Measurements from ENCODE around the gene ZNF618.

ZNF618 gene

DNA sequence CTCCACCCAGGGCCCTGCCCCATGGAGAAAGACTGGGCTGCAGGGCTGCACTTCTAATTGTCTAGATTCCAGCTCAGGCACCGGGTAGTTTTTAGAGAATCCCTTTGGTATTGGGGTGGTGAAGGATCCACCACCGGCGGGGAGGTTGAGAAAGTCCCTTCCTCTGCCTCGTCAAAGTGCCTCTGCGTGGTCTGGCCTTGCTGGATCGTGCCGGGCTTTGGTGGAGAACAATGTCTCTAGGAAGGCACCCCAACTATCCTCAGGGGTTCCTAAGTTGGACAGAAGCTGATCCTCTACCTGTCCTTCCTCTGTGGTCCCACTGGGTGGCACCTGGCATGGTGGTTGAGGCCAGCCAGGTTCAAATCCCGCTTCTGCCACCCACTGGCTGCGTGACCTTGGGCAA lies 209.3 kb downstream of the ZNF618 start:
- H3K4me3 ChIP-seq (ENCODE audit: severe bottlenecking) = no peak overlapping the region
- no peaks in the 10 kb centered on the region for H3K4me1 ChIP-seq (ENCODE audit: insufficient read depth, poor library complexity, severe bottlenecking)
- TF ChIP-seq, protein P1, sequence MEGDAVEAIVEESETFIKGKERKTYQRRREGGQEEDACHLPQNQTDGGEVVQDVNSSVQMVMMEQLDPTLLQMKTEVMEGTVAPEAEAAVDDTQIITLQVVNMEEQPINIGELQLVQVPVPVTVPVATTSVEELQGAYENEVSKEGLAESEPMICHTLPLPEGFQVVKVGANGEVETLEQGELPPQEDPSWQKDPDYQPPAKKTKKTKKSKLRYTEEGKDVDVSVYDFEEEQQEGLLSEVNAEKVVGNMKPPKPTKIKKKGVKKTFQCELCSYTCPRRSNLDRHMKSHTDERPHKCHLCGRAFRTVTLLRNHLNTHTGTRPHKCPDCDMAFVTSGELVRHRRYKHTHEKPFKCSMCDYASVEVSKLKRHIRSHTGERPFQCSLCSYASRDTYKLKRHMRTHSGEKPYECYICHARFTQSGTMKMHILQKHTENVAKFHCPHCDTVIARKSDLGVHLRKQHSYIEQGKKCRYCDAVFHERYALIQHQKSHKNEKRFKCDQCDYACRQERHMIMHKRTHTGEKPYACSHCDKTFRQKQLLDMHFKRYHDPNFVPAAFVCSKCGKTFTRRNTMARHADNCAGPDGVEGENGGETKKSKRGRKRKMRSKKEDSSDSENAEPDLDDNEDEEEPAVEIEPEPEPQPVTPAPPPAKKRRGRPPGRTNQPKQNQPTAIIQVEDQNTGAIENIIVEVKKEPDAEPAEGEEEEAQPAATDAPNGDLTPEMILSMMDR (IDR thresholded peaks at IDR 0.05; ENCODE audit: poor library complexity, severe bottlenecking) = no peak
- DNase-seq (ENCODE audit: low spot score) (peak; percentile 41), ATAC-seq (ENCODE audit: low read depth) (no peak)
- H3K27me3 ChIP-seq (ENCODE audit: insufficient read depth, poor library complexity, severe bottlenecking) = no peaks in the 10 kb centered on the region
- no peak overlapping the region for H3K27ac ChIP-seq (ENCODE audit: poor library complexity, severe bottlenecking)
- H3K9me3 ChIP-seq (ENCODE audit: severe bottlenecking) = no peaks in the 10 kb centered on the region
- no peaks in the 10 kb centered on the region for H3K36me3 ChIP-seq (ENCODE audit: low read depth)

DNA sequence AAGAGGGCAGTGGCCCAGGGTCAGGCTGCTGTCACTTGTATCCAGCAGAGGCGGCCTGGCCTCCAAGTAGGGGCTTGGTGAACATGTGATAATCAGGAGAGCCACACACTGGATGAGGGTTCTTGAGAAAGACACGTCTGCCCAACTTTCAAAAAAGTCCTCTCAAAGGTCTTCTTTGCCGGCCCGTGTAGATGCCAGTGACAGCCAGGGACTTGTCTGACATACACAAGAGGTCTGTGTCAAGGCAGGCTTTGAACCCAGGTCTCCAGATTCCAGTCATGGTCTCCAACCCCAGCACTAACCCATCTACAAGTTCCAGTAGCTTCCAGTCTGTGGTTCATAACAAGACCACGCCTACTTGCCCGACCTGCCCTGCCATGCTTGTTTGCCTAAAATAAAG lies 209.9 kb downstream of the ZNF618 start:
- DNase-seq (ENCODE audit: low spot score) (peak; percentile 32), ATAC-seq (ENCODE audit: low read depth) (no peak)
- H3K4me1 ChIP-seq (ENCODE audit: insufficient read depth, poor library complexity, severe bottlenecking) = no peaks in the 10 kb centered on the region
- TF ChIP-seq, protein P1 (IDR thresholded peaks at IDR 0.05; ENCODE audit: poor library complexity, severe bottlenecking) = no peak
- no peaks in the 10 kb centered on the region for H3K27me3 ChIP-seq (ENCODE audit: insufficient read depth, poor library complexity, severe bottlenecking)
- H3K4me3 ChIP-seq (ENCODE audit: severe bottlenecking) = no peak overlapping the region
- H3K27ac ChIP-seq (ENCODE audit: poor library complexity, severe bottlenecking) = no peak overlapping the region
- H3K9me3 ChIP-seq (ENCODE audit: severe bottlenecking) = no peaks in the 10 kb centered on the region
- no peaks in the 10 kb centered on the region for H3K36me3 ChIP-seq (ENCODE audit: low read depth)

DNA sequence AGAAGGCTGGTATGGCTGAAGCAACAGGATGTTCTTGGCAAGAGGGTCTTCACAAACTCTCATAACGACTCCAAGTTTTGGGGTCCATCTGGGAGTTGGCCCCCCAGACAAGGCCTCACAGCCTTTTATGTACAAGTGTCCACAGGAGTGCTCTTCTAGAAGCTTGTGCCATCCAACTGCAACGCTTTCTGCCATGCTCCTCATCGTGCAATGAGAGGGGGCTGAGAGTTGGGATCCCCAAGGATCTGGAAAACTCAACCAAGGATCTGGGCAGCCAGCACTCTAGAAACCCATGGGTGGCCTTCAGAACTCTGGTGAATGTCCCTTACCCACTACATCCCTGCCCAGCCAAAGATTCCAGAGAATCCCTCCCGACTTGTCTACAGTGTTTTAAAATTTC lies 210.5 kb downstream of the ZNF618 start:
- no peak overlapping the region for H3K4me3 ChIP-seq (ENCODE audit: severe bottlenecking)
- no peaks in the 10 kb centered on the region for H3K9me3 ChIP-seq (ENCODE audit: severe bottlenecking)
- no peaks in the 10 kb centered on the region for H3K36me3 ChIP-seq (ENCODE audit: low read depth)
- H3K27me3 ChIP-seq (ENCODE audit: insufficient read depth, poor library complexity, severe bottlenecking) = no peaks in the 10 kb centered on the region
- H3K4me1 ChIP-seq (ENCODE audit: insufficient read depth, poor library complexity, severe bottlenecking) = no peaks in the 10 kb centered on the region
- DNase-seq (ENCODE audit: low spot score) (peak; percentile 11), ATAC-seq (ENCODE audit: low read depth) (no peak)
- TF ChIP-seq, protein P1 (IDR thresholded peaks at IDR 0.05; ENCODE audit: poor library complexity, severe bottlenecking) = no peak
- H3K27ac ChIP-seq (ENCODE audit: poor library complexity, severe bottlenecking) = no peak overlapping the region

DNA sequence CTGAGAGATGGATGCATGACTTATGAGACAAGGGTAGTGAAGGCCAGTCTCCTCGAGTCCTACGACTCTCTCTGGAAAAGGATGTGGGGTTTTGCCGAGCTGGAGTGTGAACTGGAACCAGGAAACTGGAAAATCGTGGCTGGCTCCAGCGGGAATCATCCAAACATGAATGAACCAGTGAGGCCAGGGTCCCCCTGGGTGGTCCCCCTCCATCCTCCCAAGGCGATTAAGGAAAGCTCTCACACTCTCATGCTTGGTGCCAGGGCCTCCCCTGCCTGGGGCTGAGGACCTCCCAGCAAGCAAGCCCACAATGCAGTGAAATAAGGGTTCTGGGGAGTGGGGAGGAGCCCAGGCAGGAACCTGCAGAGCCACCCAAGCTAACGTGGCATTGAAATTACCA lies 211.6 kb downstream of the ZNF618 start:
- TF ChIP-seq, protein P1 (IDR thresholded peaks at IDR 0.05; ENCODE audit: poor library complexity, severe bottlenecking) = no peak
- ATAC-seq (ENCODE audit: low read depth) = no peak

DNA sequence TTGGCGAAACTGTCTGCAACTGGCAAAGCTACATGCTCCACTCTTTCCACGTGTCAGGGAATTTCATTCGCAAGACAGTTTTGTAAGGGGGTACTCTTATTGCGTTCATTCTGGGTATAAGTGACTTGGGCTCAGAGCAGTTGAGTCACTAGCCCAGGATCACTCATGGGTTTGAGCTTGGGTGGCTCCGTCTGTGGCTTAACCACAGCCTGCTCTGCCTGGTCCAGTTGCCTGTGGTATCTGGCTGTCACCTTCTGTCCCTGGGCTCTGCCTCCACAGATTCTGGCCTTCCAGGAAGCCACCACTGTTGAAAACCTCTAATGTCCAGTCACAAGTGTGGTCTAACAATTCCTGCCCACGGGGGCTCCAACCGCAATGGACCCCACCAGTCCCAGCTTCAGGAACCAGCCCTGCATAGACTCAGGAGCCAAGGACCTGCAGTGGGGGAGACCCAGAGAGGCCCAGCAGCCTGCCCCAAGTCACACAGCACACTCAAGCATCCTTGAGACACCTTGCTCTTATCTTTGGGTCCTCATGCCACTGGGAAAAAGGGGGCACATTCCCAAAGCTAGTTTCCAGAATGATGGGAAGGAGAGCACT lies 212.6 kb downstream of the ZNF618 start:
- Histone ChIP-seq H3K36me3 (ENCODE audit: low read depth) (no peaks in the 10 kb centered on the region), H3K4me1 (ENCODE audit: insufficient read depth, poor library complexity, severe bottlenecking) (no peaks in the 10 kb centered on the region), H3K27me3 (ENCODE audit: insufficient read depth, poor library complexity, severe bottlenecking) (no peaks in the 10 kb centered on the region), H3K27ac (ENCODE audit: poor library complexity, severe bottlenecking) (no peak overlapping the region), H3K4me3 (ENCODE audit: severe bottlenecking) (no peak overlapping the region), H3K9me3 (ENCODE audit: severe bottlenecking) (no peaks in the 10 kb centered on the region)
- TF ChIP-seq, protein P1 (IDR thresholded peaks at IDR 0.05; ENCODE audit: poor library complexity, severe bottlenecking) = no peak
- ATAC-seq (ENCODE audit: low read depth) (no peak), DNase-seq (ENCODE audit: low spot score) (peak; percentile 15)

More for the DNA sequence above, 211.6 kb downstream of the ZNF618 start:
- peak; percentile 21 for DNase-seq (ENCODE audit: low spot score)
- no peaks in the 10 kb centered on the region for H3K4me1 ChIP-seq (ENCODE audit: insufficient read depth, poor library complexity, severe bottlenecking)
- no peaks in the 10 kb centered on the region for H3K27me3 ChIP-seq (ENCODE audit: insufficient read depth, poor library complexity, severe bottlenecking)
- H3K4me3 ChIP-seq (ENCODE audit: severe bottlenecking) = no peak overlapping the region
- H3K9me3 ChIP-seq (ENCODE audit: severe bottlenecking) = no peaks in the 10 kb centered on the region
- no peaks in the 10 kb centered on the region for H3K36me3 ChIP-seq (ENCODE audit: low read depth)
- H3K27ac ChIP-seq (ENCODE audit: poor library complexity, severe bottlenecking) = no peak overlapping the region
